Measurements from ENCODE around the gene FOSL2. TPM values are rescaled to one million over a fixed set of nuclear protein-coding genes. Genes with fewer than 3 reads are reported as not detected.

The FOSL2 gene
- total and polyA plus RNA-seq, 2 donors = 40.9 to 112 TPM

DNA sequence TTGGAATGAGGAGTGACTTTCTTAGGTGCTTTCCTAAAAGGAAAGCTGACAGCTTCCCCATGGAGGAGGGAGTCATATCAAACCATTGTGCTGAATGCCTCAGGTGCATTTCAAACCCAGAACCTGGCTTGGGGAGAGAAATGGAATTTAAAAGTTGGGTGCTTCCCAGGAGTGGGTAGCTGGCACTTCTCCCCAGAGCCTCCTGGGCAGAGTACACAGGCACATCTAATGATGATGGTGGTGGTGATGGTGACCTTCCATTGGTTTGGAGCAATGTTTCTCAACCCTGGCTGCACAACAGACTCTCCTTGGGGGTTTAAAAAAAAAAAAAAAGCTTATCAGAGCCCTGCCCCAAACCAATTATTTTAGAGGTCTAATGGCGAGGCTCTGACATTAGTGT is 8.3 kb downstream of the FOSL2 start:
- Histone ChIP-seq H3K27ac (ENCODE audit: low read depth) (no peak overlapping the region), H3K4me1 (ENCODE audit: insufficient read depth) (peaks cover 1% of the 10 kb centered on the region), H3K36me3 (ENCODE audit: insufficient read depth) (peaks cover 14% of the 10 kb centered on the region), H3K4me3 (ENCODE audit: low read depth, low read length) (no peak overlapping the region)
- no peak for DNase-seq (ENCODE audit: extremely low spot score)
- 52% methylated on average over 1 of the region's 1 CpG for WGBS

DNA sequence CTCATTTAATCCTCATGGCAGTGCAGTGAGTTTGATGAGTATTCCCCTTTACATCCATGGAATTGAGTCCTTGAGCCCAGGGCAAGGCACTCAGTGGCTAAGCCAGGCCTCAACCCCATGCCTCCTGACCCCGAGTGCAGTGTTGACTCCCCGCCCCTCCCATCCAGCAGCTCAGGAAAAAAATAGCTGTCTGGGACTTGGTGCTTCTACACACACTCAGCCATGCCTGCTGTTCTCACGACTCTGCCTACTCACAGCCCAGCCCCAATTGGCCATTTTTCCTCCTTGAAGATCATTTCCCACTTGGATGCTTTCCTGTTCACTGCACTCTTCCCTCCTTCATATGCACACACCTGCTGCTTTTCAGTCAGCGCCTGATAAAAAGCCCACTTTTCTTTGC is 8.8 kb downstream of the FOSL2 start:
- Histone ChIP-seq H3K36me3 (ENCODE audit: insufficient read depth) (peaks cover 17% of the 10 kb centered on the region), H3K27ac (ENCODE audit: low read depth) (peak overlapping the region; percentile 7), H3K4me3 (ENCODE audit: low read depth, low read length) (no peak overlapping the region), H3K4me1 (ENCODE audit: insufficient read depth) (peaks cover 1% of the 10 kb centered on the region)
- DNase-seq (ENCODE audit: extremely low spot score) = no peak
- 58% methylated on average over 4 of the region's 4 CpGs for WGBS

DNA sequence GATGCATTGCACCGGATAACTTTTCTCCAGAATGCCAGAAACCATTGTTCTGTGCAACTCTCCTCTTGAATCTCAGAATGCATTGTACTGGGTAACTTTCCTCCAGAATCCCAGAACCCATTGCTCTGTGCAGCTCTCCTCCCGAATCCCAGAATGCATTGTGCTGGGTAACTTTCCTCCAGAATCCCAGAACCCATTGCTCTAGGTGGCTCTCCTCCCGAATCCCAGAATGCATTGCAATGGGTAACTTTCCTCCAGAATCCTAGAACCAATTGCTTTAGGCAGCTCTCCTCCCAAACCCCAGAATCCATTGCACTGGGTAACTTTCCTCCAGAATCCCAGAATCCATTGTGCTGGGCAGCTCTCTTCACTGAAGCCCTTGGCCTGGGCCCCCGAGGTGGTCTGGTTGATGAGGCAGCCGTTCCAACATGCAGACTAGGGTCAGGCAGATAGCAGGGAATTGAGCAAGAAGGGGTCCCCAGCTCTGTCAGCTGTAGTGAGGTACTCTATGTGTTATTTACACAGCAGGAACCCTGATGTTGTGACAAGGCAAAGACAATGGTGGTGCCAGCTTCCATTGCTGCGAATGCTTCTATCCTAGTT is 9.4 kb downstream of the FOSL2 start:
- H3K4me1 ChIP-seq (ENCODE audit: insufficient read depth) = peaks cover 4% of the 10 kb centered on the region

DNA sequence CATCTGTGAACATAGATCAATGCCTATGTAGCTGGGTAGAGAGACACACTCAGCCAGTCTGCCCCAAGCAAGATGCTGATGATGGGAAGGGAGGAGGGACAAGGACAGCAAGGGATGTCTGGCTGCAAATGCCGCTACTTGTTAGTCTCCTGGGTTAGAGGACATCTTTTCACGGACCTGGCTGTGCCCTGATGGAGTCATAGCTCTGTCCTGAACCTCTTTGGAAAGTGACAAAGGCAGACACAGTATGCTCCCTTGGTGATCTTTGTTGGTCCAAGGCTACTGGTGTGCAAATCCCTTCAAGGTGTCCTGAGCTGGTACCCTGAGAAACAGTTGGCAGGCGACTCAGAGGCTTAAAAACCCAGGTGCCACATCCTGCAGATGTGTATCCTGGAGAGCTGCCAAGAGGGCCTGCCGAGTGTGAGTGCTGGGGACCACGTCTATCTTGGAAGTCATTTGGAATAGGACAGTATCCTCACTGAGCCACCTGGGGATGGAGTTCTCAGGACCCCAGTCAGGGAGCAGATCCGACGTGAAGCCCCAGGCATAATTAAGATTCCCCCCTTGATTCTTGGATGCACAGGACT is 10.8 kb downstream of the FOSL2 start:
- no peak overlapping the region for H3K4me3 ChIP-seq (ENCODE audit: low read depth, low read length)
- no peak overlapping the region for H3K27ac ChIP-seq (ENCODE audit: low read depth)
- peaks cover 4% of the 10 kb centered on the region for H3K4me1 ChIP-seq (ENCODE audit: insufficient read depth)
- no peak for DNase-seq (ENCODE audit: extremely low spot score)
- peaks cover 25% of the 10 kb centered on the region for H3K36me3 ChIP-seq (ENCODE audit: insufficient read depth)
- 57% methylated on average over 7 of the region's 7 CpGs for WGBS

More for the DNA sequence above, 9.4 kb downstream of the FOSL2 start:
- Histone ChIP-seq H3K27ac (ENCODE audit: low read depth) (no peak overlapping the region), H3K36me3 (ENCODE audit: insufficient read depth) (peaks cover 18% of the 10 kb centered on the region), H3K4me3 (ENCODE audit: low read depth, low read length) (no peak overlapping the region)
- WGBS = 82% methylated on average over 6 of the region's 6 CpGs
- DNase-seq (ENCODE audit: extremely low spot score) = no peak

DNA sequence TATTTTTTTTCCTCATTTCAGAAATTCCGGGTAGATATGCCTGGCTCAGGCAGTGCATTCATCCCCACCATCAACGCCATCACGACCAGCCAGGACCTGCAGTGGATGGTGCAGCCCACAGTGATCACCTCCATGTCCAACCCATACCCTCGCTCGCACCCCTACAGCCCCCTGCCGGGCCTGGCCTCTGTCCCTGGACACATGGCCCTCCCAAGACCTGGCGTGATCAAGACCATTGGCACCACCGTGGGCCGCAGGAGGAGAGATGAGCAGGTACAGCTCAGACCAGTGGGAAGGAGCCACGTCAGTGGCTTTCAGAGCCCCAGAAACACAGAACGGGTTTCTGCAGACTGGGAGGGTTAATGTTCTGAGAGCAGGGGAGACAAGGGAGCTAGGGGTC is 11.4 kb downstream of the FOSL2 start:
- no peak overlapping the region for H3K27ac ChIP-seq (ENCODE audit: low read depth)
- WGBS = 88% methylated on average over 11 of the region's 11 CpGs
- DNase-seq (ENCODE audit: extremely low spot score) = no peak
- peaks cover 4% of the 10 kb centered on the region for H3K4me1 ChIP-seq (ENCODE audit: insufficient read depth)
- H3K4me3 ChIP-seq (ENCODE audit: low read depth, low read length) = no peak overlapping the region
- H3K36me3 ChIP-seq (ENCODE audit: insufficient read depth) = peaks cover 28% of the 10 kb centered on the region

DNA sequence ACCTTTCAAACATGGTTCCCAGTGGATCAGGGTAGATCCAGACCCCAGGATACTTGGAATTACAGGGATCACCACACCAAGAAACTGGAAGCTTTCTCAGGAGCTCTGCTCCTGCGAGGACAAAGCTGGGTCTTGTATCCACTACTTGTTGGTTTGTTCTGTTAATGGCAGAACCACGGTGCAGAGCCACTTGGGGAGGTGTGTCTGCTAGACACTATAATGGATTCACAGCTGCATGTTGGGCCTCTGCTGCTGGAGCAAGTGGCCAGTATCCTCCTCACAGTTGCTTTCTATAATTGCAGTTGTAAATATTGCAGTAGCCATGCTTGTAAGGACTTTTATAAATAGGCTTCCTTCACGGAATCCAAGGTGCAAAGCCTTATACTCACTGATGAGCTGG is 12.9 kb downstream of the FOSL2 start:
- H3K4me3 ChIP-seq (ENCODE audit: low read depth, low read length) = no peak overlapping the region
- H3K36me3 ChIP-seq (ENCODE audit: insufficient read depth) = peaks cover 28% of the 10 kb centered on the region
- H3K4me1 ChIP-seq (ENCODE audit: insufficient read depth) = peaks cover 4% of the 10 kb centered on the region
- WGBS = 80% methylated on average over 3 of the region's 3 CpGs
- no peak overlapping the region for H3K27ac ChIP-seq (ENCODE audit: low read depth)
- no peak for DNase-seq (ENCODE audit: extremely low spot score)

DNA sequence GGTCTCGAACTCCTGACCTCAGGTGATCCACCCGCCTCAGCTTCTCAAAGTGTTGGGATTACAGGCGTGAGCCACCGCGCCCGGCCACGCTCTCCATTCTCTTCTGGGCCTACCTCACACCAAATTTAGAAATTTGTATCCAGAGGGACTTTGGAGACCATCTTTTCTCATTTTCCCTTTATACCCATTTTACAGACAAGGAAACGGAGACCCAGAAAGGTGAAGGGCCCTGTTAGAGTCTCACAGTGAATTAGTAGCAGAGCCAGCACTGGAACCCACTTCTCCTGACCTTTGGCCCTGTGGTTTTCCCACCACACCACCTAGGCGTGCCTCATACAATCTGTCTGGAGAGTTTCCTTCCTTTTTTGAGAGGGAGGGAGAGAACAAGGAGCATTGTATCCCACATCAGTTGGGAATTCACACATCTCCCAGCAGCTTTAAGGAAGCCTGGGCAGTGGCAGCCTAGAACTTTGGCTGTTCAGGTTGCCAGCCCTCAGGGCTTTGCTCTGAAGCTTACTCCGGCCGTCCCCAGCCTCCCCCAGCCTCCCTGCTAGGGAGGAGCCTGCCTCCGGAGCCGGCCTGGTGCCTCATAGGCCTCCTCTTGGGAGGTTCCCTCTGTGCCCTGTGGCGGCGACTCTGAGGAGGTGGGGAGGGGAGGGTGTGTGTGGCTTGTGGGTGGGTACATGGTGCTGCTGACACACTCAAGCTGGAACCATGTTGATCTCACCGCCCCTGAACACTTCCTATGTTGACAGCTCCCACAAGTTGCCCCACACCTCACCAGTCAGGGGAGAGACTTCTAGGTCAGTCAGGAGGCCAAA is 13.8 kb downstream of the FOSL2 start:
- no peak for DNase-seq (ENCODE audit: extremely low spot score)
- Histone ChIP-seq H3K36me3 (ENCODE audit: insufficient read depth) (peaks cover 30% of the 10 kb centered on the region), H3K27ac (ENCODE audit: low read depth) (peak overlapping the region; percentile 24), H3K4me3 (ENCODE audit: low read depth, low read length) (no peak overlapping the region), H3K4me1 (ENCODE audit: insufficient read depth) (peaks cover 4% of the 10 kb centered on the region)
- WGBS = 75% methylated on average over 16 of the region's 16 CpGs

DNA sequence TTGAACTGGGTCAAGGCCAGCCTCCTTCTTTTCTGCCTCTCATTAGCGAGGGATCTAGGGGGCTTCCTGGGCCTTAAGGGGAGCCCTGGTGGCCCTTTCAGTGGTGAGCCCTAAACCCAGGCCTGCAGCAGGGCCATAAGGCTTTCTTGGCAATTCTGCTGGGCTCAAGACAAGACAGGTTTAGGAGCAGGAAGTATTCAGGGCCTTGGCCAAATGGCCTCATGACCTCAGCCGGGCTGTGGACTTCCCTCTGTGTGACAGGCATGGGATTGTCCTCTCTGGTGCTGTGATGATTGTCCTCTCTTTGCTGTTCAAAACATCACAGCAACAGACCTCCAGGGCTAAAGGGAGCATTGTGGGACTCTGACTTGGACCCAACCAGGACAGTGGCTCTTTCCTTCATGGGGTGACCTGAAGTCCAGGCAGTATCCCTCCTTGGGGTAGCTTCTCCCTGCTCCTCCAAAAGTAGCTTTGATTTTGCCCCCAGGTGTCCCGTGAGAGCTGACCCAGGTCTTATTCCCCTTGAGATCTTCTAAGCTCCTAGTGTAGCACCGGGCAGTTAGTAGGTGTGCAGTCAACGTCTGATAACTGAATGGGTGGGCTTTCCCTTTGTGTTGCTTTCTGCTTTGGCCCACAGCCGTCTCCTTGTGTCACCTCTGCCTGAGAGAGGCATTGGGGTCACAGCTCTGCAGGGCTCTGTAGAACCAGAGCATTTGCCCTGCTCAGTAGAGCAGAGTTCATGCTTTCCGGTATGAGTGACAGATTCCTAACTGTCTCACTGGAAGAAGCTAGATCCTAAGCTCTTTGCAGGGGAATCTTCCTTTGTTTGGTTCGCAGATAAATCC is 14.7 kb downstream of the FOSL2 start:
- H3K4me3 ChIP-seq (ENCODE audit: low read depth, low read length) = no peak overlapping the region
- H3K4me1 ChIP-seq (ENCODE audit: insufficient read depth) = peaks cover 4% of the 10 kb centered on the region
- DNase-seq (ENCODE audit: extremely low spot score) = no peak
- 79% methylated on average over 8 of the region's 8 CpGs for WGBS
- peak overlapping the region; percentile 24 for H3K27ac ChIP-seq (ENCODE audit: low read depth)
- peaks cover 31% of the 10 kb centered on the region for H3K36me3 ChIP-seq (ENCODE audit: insufficient read depth)

DNA sequence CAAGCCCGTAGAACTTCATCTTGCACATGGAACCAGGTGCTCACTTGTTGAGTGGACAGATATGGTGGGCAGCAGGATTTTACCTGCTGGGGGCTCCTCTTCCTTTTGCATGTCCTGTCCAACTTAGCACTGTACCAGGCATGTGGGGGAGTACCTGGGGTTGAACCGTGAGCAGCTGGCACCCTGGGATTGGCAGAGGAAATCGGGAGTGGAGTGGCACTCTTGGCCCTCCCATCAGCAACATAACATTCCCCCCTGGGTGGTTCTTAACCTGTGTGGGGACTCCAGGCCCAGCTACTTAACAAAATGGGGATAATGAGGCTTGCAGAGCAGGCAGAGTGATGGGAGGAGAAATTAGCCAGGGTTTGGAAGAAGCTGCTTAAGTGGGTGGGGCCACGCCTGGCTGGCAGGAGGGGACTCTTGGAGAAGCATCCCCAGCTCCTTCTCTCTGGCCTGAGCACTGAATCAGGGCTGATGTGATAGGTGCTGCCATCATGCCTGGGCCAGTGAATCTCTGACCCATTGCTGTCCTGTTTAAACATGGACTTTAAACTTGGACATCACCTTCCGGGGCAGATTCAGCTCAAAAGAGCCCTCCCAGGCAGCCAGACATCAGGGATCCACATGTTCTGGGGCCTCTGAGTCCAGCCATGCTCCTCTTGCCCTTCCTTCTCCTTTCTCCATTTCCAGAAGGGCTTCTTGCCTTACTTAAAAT is 15.5 kb downstream of the FOSL2 start:
- H3K4me1 ChIP-seq (ENCODE audit: insufficient read depth) = peaks cover 4% of the 10 kb centered on the region
- H3K4me3 ChIP-seq (ENCODE audit: low read depth, low read length) = no peak overlapping the region
- no peak for DNase-seq (ENCODE audit: extremely low spot score)
- no peak overlapping the region for H3K27ac ChIP-seq (ENCODE audit: low read depth)
- 79% methylated on average over 5 of the region's 5 CpGs for WGBS
- H3K36me3 ChIP-seq (ENCODE audit: insufficient read depth) = peaks cover 28% of the 10 kb centered on the region

DNA sequence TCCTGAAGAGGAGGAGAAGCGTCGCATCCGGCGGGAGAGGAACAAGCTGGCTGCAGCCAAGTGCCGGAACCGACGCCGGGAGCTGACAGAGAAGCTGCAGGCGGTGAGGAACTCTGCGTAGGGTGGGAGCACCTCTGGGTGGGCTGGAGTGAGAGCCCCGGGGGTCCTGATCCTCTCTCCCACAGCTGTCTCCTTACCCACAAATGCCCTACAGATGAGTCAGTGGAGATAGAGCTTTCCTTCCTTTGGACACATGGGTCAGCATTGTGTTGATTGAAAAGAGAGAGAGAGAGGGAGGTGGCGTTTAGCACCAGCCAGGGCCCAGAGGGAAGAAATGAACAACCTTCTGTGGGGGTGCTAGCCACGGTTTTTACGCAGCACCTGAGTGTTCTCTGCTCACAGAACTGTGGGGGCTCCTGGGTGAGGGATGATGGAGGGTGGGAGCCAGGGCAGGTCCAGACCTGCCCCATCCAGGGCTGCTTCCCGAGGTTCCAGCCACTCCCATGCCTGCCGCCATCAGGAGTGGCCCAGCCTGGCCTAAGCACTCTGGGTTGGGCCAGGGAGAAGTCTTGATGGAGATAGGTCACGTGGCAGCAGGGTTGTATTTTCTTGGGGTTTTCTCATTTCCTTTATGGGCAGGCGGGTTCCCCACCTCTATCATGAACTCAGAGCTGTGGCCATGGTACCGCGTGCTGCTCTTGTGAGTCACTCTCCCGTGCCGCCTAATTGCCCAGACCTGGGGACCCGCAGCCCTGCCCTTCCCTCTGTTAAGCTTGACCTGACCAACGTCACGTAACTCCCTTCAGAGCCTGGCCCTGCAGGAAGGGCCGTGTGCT is 16.3 kb downstream of the FOSL2 start:
- Histone ChIP-seq H3K4me3 (ENCODE audit: low read depth, low read length) (no peak overlapping the region), H3K27ac (ENCODE audit: low read depth) (peak overlapping the region; percentile 61), H3K4me1 (ENCODE audit: insufficient read depth) (peaks cover 4% of the 10 kb centered on the region), H3K36me3 (ENCODE audit: insufficient read depth) (peaks cover 27% of the 10 kb centered on the region)
- DNase-seq (ENCODE audit: extremely low spot score) = no peak
- WGBS = 81% methylated on average over 26 of the region's 26 CpGs

DNA sequence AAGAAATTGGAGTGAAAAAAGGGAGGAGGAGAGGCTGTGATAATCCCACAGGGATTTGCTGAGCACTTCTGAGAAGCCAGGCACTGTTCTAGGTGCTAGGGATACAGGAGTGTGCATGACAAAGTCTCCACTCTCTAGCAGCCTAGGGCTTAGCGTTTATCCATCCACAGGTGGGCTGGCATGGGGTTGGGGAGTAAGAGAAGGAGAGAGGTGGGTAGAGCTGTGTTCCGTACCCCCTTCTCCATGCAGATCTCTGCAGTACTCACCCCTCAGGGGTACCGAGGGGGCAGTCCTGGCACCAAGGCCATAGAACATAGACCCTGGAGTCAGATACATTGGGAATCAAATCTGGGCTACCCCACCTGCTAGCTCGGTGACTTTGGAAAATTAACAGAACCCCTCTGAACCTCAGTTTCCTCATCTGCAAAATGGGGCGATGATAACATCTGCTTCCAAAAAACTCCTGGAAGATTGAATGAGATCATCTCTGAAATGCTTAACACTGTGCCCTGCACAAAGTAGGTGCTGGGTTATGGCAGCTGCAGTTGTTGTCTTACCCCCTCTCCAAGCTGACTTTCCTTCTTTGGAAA is 18.6 kb downstream of the FOSL2 start:
- H3K4me1 ChIP-seq (ENCODE audit: insufficient read depth) = peaks cover 4% of the 10 kb centered on the region
- no peak for DNase-seq (ENCODE audit: extremely low spot score)
- H3K4me3 ChIP-seq (ENCODE audit: low read depth, low read length) = no peak overlapping the region
- 90% methylated on average over 5 of the region's 5 CpGs for WGBS
- H3K27ac ChIP-seq (ENCODE audit: low read depth) = no peak overlapping the region
- H3K36me3 ChIP-seq (ENCODE audit: insufficient read depth) = peaks cover 18% of the 10 kb centered on the region

DNA sequence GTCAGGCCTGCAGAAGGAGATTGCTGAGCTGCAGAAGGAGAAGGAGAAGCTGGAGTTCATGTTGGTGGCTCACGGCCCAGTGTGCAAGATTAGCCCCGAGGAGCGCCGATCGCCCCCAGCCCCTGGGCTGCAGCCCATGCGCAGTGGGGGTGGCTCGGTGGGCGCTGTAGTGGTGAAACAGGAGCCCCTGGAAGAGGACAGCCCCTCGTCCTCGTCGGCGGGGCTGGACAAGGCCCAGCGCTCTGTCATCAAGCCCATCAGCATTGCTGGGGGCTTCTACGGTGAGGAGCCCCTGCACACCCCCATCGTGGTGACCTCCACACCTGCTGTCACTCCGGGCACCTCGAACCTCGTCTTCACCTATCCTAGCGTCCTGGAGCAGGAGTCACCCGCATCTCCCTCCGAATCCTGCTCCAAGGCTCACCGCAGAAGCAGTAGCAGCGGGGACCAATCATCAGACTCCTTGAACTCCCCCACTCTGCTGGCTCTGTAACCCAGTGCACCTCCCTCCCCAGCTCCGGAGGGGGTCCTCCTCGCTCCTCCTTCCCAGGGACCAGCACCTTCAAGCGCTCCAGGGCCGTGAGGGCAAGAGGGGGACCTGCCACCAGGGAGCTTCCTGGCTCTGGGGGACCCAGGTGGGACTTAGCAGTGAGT is 19.4 kb downstream of the FOSL2 start:
- 92% methylated on average over 27 of the region's 27 CpGs for WGBS
- H3K36me3 ChIP-seq (ENCODE audit: insufficient read depth) = peaks cover 16% of the 10 kb centered on the region
- DNase-seq (ENCODE audit: extremely low spot score) = no peak
- peaks cover under 1% of the 10 kb centered on the region for H3K4me1 ChIP-seq (ENCODE audit: insufficient read depth)
- H3K4me3 ChIP-seq (ENCODE audit: low read depth, low read length) = no peak overlapping the region
- no peak overlapping the region for H3K27ac ChIP-seq (ENCODE audit: low read depth)

Data from urinary bladder (tissue), 4 donors.